Esophagus muscularis mucosa (tissue), 4 donors: ENCODE measurements around the gene SLC13A3. TPM values are rescaled to one million over a fixed set of nuclear protein-coding genes. Genes with fewer than 3 reads are reported as not detected.

Experiments
- DNase-seq: peaks from one replicate; pipeline ENCODE4 v3.0.0-alpha.2; 2017; ENCODE audit errors: extremely low spot score
- H3K27ac ChIP-seq, 4 donors: fragments of 200-600 bp; sonication (generic); replicated peaks in 1 of 4; 1 replicate in 3 of 4; 2 replicates in 1 of 4; pipeline ENCODE4 v1.5.1; 2016 to 2019; ENCODE audit warnings: mild to moderate bottlenecking in 1 of 4
- H3K27me3 ChIP-seq, 4 donors: fragments of 200-600 bp; sonication (generic); one replicate each; pipeline versions ENCODE4 v1.5.1 to v1.6.0; 2016 to 2019
- H3K36me3 ChIP-seq, 4 donors: fragments of 200-600 bp; sonication (generic); one replicate each; pipeline ENCODE4 v1.5.1; 2016 to 2019
- H3K4me1 ChIP-seq, 4 donors: fragments of 200-600 bp; sonication (generic); one replicate each; pipeline ENCODE4 v1.5.1; 2016 to 2019
- H3K4me3 ChIP-seq, 4 donors: fragments of 200-600 bp; sonication (generic); 1 replicate in 2 of 4; 2 replicates in 2 of 4; pipeline ENCODE4 v1.5.1; 2016 to 2019; ENCODE audit warnings: mild to moderate bottlenecking in 4 of 4, moderate library complexity in 1 of 4
- H3K9me3 ChIP-seq, 4 donors: fragments of 200-600 bp; sonication (generic); 1 replicate in 3 of 4; 2 replicates in 1 of 4; pipeline ENCODE4 v1.5.1; 2016 to 2019
- CTCF ChIP-seq, 3 experiments: fragments of 200-600 bp in 2 of 3; fragments of 450-650 bp in 1 of 3; sonication (generic) in 2 of 3; IDR thresholded peaks; one replicate each; pipeline ENCODE4 v1.5.1; 2017 to 2019; ENCODE audit warnings: antibody characterized with exemption in 3 of 3, mild to moderate bottlenecking in 2 of 3, moderate library complexity in 1 of 3
- EP300 ChIP-seq: sonication (generic); formaldehyde crosslinking; IDR thresholded peaks from one replicate; pipeline ENCODE4 v1.6.1; 2017; ENCODE audit warnings: antibody characterized with exemption
- POLR2A ChIP-seq: fragments of 450-650 bp; IDR thresholded peaks from one replicate; pipeline ENCODE4 v1.6.1; 2017; ENCODE audit warnings: antibody characterized with exemption, moderate library complexity, mild to moderate bottlenecking, low read depth
- POLR2AphosphoS5 ChIP-seq, 2 donors: sonication (generic); formaldehyde crosslinking; IDR thresholded peaks; one replicate each; pipeline ENCODE4 v1.6.1; 2017; ENCODE audit warnings: antibody characterized with exemption in 2 of 2
- WGBS: methylation state at CpG from one replicate; pipeline ENCODE4 v1.1.5; 2018; 5-methylcytosine and 5-hydroxymethylcytosine counted together
- intact Hi-C: fragments of 100-400 bp; cut with DNase I; formaldehyde crosslinking; loops from one replicate; pipeline ENCODE4 v1.15.1; 2023
- total RNA-seq, 4 donors: library from RNA; depleted of rRNA; stranded (reverse); fragments of >200 nt; gene quantifications; one replicate each; pipeline versions ENCODE4 v1.1.0 to v1.2.1, GENCODE V29; 2016

SLC13A3 gene
- total RNA-seq, 4 donors from 2014 or later = 0.42 to 0.66 (median 0.61) TPM

GRCh38 chr20:46646122-46646521, 5.1 kb downstream of the SLC13A3 start:
- Histone ChIP-seq H3K9me3 (no peaks in the 10 kb centered on the region), H3K27me3 (peaks cover 0 to 7% (median 0%) of the 10 kb centered on the region in 4 donors), H3K4me3 (no peak overlapping the region), H3K36me3 (no peaks in the 10 kb centered on the region), H3K4me1 (peaks cover 0 to 4% (median 3%) of the 10 kb centered on the region in 4 donors), H3K27ac (no peak overlapping the region)
- WGBS = 65% methylated on average over 4 of the region's 4 CpGs
- no peak for DNase-seq
- TF ChIP-seq POLR2AphosphoS5 (IDR thresholded peaks at IDR 0.05) = no peak
- no peak for TF ChIP-seq POLR2A
- TF ChIP-seq CTCF (IDR thresholded peaks at IDR 0.05) = no peak
- TF ChIP-seq EP300 = no peak
- intact Hi-C loops = no loop called here

GRCh38 chr20:46644733-46645132, 6.5 kb downstream of the SLC13A3 start:
- no peak for TF ChIP-seq POLR2AphosphoS5 (IDR thresholded peaks at IDR 0.05)
- no peak for TF ChIP-seq POLR2A
- TF ChIP-seq CTCF (IDR thresholded peaks at IDR 0.05) = no peak
- TF ChIP-seq EP300 = no peak
- Histone ChIP-seq H3K36me3 (no peaks in the 10 kb centered on the region), H3K4me3 (no peak overlapping the region), H3K27me3 (no peaks in the 10 kb centered on the region), H3K4me1 (no peaks in the 10 kb centered on the region), H3K9me3 (no peaks in the 10 kb centered on the region), H3K27ac (no peak overlapping the region)
- WGBS = no CpG with 5 or more reads among the region's 1 CpG
- intact Hi-C loops = no loop called here
- DNase-seq = no peak

- no peak for TF ChIP-seq POLR2AphosphoS5 (IDR thresholded peaks at IDR 0.05)
- Histone ChIP-seq H3K4me1 (no peaks in the 10 kb centered on the region), H3K36me3 (no peaks in the 10 kb centered on the region), H3K9me3 (no peaks in the 10 kb centered on the region), H3K27me3 (no peaks in the 10 kb centered on the region), H3K4me3 (no peak overlapping the region), H3K27ac (no peak overlapping the region)
- 98% methylated on average over 3 of the region's 3 CpGs for WGBS
- no peak for DNase-seq
- intact Hi-C loops = no loop called here
Observed at GRCh38 chr20:46644160-46644559, 7.1 kb downstream of the SLC13A3 start.

GRCh38 chr20:46642969-46643343, 8.3 kb downstream of the SLC13A3 start:
- WGBS = 82% methylated on average over 5 of the region's 5 CpGs
- intact Hi-C loops = no loop called here
- no peak overlapping the region for H3K4me3 ChIP-seq
- TF ChIP-seq POLR2AphosphoS5 (IDR thresholded peaks at IDR 0.05) (no peak), CTCF (IDR thresholded peaks at IDR 0.05) (no peak), EP300 (no peak), POLR2A (no peak)
- no peaks in the 10 kb centered on the region for H3K27me3 ChIP-seq
- DNase-seq = no peak
- H3K36me3 ChIP-seq = no peaks in the 10 kb centered on the region
- no peaks in the 10 kb centered on the region for H3K4me1 ChIP-seq
- no peak overlapping the region for H3K27ac ChIP-seq
- H3K9me3 ChIP-seq = no peaks in the 10 kb centered on the region

GRCh38 chr20:46642265-46642968, 8.8 kb downstream of the SLC13A3 start:
- Histone ChIP-seq H3K9me3 (no peaks in the 10 kb centered on the region), H3K27me3 (no peaks in the 10 kb centered on the region), H3K27ac (no peak overlapping the region), H3K4me3 (no peak overlapping the region), H3K36me3 (no peaks in the 10 kb centered on the region), H3K4me1 (no peaks in the 10 kb centered on the region)
- intact Hi-C loops = no loop called here
- DNase-seq = no peak
- TF ChIP-seq CTCF (IDR thresholded peaks at IDR 0.05) (no peak), POLR2A (no peak), EP300 (no peak), POLR2AphosphoS5 (IDR thresholded peaks at IDR 0.05) (no peak)
- 78% methylated on average over 12 of the region's 12 CpGs for WGBS
